ENCODE measurements around the gene SAP30BP.

DNA sequence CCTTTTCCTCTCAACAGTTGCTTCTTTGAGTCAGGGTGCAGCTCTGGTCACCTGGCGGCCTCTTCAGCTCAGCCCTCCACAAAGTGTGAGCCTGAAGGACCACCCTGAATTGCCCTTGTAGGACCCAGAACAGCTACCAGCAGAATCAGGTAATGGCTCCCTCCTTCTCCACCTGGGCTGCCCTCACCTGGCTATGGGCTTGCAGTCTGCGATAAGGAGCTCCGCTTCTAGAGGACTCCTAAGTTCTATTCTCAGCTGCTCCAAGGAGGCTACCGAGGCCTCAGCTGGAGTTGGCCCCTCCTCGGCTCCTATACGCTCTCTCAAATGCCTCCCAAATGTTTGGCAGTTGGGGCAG, 20.5 kb upstream of the SAP30BP start:
- TF ChIP-seq POLR2A (IDR thresholded peaks at IDR 0.05): no peak
- TF ChIP-seq, protein P1, sequence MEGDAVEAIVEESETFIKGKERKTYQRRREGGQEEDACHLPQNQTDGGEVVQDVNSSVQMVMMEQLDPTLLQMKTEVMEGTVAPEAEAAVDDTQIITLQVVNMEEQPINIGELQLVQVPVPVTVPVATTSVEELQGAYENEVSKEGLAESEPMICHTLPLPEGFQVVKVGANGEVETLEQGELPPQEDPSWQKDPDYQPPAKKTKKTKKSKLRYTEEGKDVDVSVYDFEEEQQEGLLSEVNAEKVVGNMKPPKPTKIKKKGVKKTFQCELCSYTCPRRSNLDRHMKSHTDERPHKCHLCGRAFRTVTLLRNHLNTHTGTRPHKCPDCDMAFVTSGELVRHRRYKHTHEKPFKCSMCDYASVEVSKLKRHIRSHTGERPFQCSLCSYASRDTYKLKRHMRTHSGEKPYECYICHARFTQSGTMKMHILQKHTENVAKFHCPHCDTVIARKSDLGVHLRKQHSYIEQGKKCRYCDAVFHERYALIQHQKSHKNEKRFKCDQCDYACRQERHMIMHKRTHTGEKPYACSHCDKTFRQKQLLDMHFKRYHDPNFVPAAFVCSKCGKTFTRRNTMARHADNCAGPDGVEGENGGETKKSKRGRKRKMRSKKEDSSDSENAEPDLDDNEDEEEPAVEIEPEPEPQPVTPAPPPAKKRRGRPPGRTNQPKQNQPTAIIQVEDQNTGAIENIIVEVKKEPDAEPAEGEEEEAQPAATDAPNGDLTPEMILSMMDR (IDR thresholded peaks at IDR 0.05): no peak

All from esophagus squamous epithelium (tissue), 4 donors.